Calu3 (cell line): ENCODE measurements around the gene RNU6-8. TPM values are rescaled to one million over a fixed set of nuclear protein-coding genes. Genes with fewer than 3 reads are reported as not detected.

Experiments
- BruUV-seq: library from RNA; stranded (reverse); fragments of 400-500 nt; replicated peaks from 2 replicates; lab custom pipeline; 2021; lab: Mats Ljungman, UMichigan
- CTCF ChIA-PET: fragments of 300-600 bp; sonication (Branson Sonifier 250); formaldehyde crosslinking; loops from one replicate; lab custom pipeline; 2022; ENCODE audit warnings: antibody characterized with exemption; lab: Charles Lee
- DNase-seq: peaks from one replicate; pipeline ENCODE4 v3.0.0; 2022
- H3K27ac Mint-ChIP-seq: one replicate; pipeline ENCODE4 v1.8.0; 2022; ENCODE audit warnings: mixed read lengths; ENCODE audit not compliant: unreplicated experiment
- H3K27me3 Mint-ChIP-seq: one replicate; pipeline ENCODE4 v1.8.0; 2022; ENCODE audit warnings: mixed read lengths; ENCODE audit not compliant: unreplicated experiment
- H3K36me3 Mint-ChIP-seq: one replicate; pipeline ENCODE4 v1.8.0; 2022; ENCODE audit warnings: mild to moderate bottlenecking, moderate library complexity, mixed read lengths; ENCODE audit not compliant: insufficient read depth, unreplicated experiment
- H3K4me1 Mint-ChIP-seq: one replicate; pipeline ENCODE4 v1.8.0; 2022; ENCODE audit warnings: mild to moderate bottlenecking, low read depth, mixed read lengths; ENCODE audit not compliant: unreplicated experiment
- H3K4me3 Mint-ChIP-seq: one replicate; pipeline ENCODE4 v1.8.0; 2022; ENCODE audit warnings: mild to moderate bottlenecking, low read depth, moderate library complexity, mixed read lengths; ENCODE audit not compliant: unreplicated experiment
- H3K9me3 Mint-ChIP-seq: one replicate; pipeline ENCODE4 v1.8.0; 2022; ENCODE audit warnings: low read depth, mixed read lengths; ENCODE audit not compliant: unreplicated experiment
- CTCF ChIP-seq: fragments of 200-600 bp; IDR thresholded peaks from one replicate; pipeline ENCODE4 v1.8.0; 2022; ENCODE audit warnings: antibody characterized with exemption; ENCODE audit not compliant: unreplicated experiment
- intact Hi-C: fragments of 100-400 bp; cut with micrococcal nuclease; formaldehyde crosslinking; loops from one replicate; pipeline ENCODE4 v1.10.0; 2022; ENCODE audit not compliant: unreplicated experiment
- total RNA-seq: library from RNA; stranded (reverse); gene quantifications from 2 replicates; pipeline ENCODE4 v1.2.3, GENCODE V29; 2022

RNU6-8 gene
- total RNA-seq, 1 experiment from 2014 or later = not detected

GRCh38 chr14:32183151-32184058 is 19.7 kb downstream of the RNU6-8 start:
- DNase-seq = no peak
- H3K9me3 Mint-ChIP-seq = peaks cover 11% of the 10 kb centered on the region
- H3K36me3 Mint-ChIP-seq = no peaks in the 10 kb centered on the region
- TF ChIP-seq CTCF = no peak
- CTCF ChIA-PET = interaction anchor here (0.6 to 1.0 kb wide), 3 partner anchors 61 to 704 kb away, joined by 3 to 4 read pairs (median 4); no protein-coding TSS in a partner anchor
- no TSS peak for BruUV-seq
- no peaks in the 10 kb centered on the region for H3K27me3 Mint-ChIP-seq
- no peak overlapping the region for H3K27ac Mint-ChIP-seq
- peaks cover 13% of the 10 kb centered on the region for H3K4me1 Mint-ChIP-seq
- peak overlapping the region; percentile 22 for H3K4me3 Mint-ChIP-seq
- intact Hi-C loops = no loop called here

DNA sequence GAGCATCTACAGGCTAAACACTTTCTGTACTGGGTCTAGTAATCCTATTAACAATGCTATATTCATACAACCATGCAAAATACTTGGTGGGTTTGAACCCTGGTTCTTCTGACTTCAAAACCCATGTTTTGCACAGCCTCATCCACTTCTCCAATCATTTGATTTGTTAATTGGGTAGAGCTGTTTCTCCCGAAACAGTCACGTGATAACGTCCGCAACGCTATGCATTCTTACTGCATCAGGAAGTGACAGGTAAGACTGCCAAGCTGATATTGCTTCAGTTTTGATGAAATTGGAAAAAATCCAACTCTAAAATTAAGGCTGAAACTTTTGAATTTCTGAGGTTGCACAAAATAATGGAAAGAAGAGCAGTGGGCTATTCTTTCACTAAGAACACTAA is 31.6 kb downstream of the RNU6-8 start:
- no peak for TF ChIP-seq CTCF
- BruUV-seq = no TSS peak
- CTCF ChIA-PET = interaction anchor here (0.6 kb wide), 1 partner anchor 1170 kb away, joined by 4 read pairs; no protein-coding TSS in a partner anchor
- intact Hi-C loops = no loop called here
- Mint-ChIP-seq H3K4me1 (peaks cover 11% of the 10 kb centered on the region), H3K4me3 (no peak overlapping the region), H3K27ac (no peak overlapping the region), H3K9me3 (no peaks in the 10 kb centered on the region), H3K36me3 (no peaks in the 10 kb centered on the region), H3K27me3 (no peaks in the 10 kb centered on the region)
- DNase-seq = no peak

DNA sequence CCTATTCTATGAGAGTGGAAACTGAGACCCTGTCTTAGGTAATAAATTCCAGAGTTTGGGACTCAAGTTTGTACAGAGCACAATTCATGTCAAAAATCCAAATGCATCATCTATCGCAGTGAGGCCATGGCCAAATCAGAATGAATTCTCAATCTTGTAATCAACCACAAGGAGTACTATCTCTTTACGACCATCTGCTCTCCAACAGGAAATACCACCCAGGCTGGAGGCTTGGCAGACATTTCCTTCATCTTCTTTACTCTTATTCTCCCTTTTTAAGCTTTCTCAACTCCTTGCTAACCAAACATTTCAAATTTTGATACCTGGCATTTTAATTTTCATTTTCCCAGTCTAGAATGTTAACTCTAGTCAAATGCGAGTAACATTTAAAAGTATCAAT is 33.9 kb downstream of the RNU6-8 start:
- no peak for TF ChIP-seq CTCF
- no peak for DNase-seq
- Mint-ChIP-seq H3K4me3 (no peak overlapping the region), H3K4me1 (peaks cover 11% of the 10 kb centered on the region), H3K9me3 (no peaks in the 10 kb centered on the region), H3K36me3 (no peaks in the 10 kb centered on the region), H3K27me3 (no peaks in the 10 kb centered on the region), H3K27ac (no peak overlapping the region)
- BruUV-seq = no TSS peak
- intact Hi-C loops = no loop called here
- CTCF ChIA-PET = no interaction called here

DNA sequence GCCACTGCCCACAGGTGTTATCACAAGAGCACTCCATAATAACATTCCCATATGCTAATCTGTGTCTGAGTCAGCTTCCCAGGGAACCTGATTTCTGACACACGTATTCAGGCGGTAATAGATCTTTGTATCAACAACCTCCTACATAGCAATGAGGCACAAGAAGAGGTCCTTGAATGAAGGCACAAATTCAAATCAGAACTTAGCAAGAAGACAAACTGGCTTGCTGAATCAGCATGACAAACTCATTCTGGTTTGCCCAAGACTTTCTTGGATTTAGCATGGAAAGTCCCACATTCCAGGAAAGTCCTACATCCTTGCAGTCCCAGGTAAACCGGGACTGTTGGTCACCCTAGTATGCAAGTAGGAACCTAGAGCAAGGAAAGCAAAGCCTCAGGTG is 35.2 kb downstream of the RNU6-8 start:
- no TSS peak for BruUV-seq
- Mint-ChIP-seq H3K27me3 (no peaks in the 10 kb centered on the region), H3K4me3 (no peak overlapping the region), H3K36me3 (no peaks in the 10 kb centered on the region), H3K4me1 (peaks cover 11% of the 10 kb centered on the region), H3K27ac (no peak overlapping the region), H3K9me3 (no peaks in the 10 kb centered on the region)
- intact Hi-C loops = no loop called here
- no peak for TF ChIP-seq CTCF
- no peak for DNase-seq
- CTCF ChIA-PET = no interaction called here
